Dermis lymphatic vessel endothelial cell (primary cell): ENCODE results near the gene TMPRSS13. TPM values are rescaled to one million over a fixed set of nuclear protein-coding genes. Genes with fewer than 3 reads are reported as not detected.

Experiments
- total RNA-seq: library from RNA; depleted of rRNA; stranded (reverse); fragments of >200 nt; gene quantifications from 2 replicates; pipeline ENCODE4 v1.2.1, GENCODE V29; 2014

Gene TMPRSS13
- not detected in 2 replicates for total RNA-seq

DNA sequence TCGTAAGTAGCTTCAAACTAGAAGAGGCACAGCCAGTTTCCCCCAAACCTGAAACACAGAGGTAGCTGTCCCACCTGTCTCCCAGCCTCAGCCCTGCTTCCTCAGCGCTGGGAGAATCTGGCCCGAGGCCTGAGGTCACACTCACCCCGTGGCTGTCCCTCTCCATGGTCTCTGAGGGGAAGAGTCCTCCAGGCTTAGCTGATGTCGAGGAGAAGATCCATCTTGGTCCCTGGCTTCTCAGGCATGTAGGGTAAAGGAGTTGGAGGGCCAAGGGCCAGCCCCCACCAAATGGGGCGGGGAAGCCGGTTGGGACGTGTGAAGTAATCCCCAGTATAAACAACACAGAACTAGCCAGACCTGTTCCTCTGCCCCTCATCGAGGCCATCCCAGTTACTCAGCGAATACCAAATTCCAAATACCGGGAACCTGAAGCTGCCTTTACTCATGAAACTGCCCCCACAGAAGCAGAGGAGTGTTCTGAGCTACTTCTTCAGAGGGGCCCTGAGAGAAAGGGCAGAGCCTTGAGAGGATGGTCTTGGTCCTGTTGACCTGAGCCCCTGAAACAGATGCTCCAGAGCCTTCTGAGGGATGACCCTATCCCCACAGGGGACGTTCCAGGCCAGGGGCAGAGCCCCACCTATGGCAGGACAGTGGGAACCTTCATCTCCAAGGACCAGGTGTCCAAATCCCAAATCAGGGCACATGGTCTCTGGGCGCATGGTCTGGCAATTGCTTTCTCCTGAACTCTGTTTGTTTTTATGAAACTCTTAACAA, at the start of gene TMPRSS13:
TSS of gene TMPRSS13 (minus strand) at position 261 of the 774 bp plus-strand sequence. CDS start at position 166, 95 bp downstream.

DNA sequence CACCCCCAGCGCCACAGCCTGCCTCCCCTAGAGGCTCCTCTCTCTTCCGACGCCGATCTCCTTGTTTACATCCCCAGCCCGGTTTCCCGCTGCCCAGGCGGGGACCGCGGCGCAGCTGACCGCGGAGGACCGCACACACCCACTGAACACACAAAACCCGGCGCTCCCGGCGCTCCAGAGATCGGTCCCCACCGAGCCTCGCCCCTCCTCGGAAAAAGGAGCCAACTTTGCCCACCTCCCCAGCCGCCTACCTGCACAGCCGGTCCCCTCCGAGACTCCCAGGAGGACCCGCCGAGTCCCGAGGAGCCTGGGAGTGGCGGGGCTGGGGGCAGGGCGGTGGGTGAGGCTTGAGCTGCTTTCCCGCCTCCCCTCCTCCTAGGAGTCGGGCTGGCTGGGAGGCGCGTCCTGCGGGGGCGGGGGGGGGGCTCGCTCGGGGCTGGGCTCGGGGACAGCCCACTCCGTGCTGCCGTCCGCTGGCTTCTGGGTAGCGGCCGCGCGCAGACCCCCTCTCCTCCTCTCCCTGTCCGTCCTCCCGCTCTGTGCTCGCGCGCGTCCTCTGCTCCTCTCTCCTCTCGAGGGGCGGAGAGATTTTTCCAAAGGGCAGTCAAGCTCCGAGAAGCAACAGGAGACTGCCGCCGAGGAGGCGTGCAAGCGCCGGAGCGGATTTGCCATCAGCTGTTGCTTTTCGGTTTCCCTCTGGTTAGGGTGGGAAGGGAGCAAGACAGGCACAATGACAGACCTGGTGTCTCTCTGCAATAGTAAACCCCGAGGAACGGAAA, 52.7 kb downstream of the TMPRSS13 start, which contains the start of gene FXYD6:
TSS of gene FXYD6 (minus strand) at position 318 of the 779 bp plus-strand sequence. CDS start 33,882 bp downstream, outside the sequence.

Other genes with a start within 250 kb of the TMPRSS13 start
- not detected in 2 replicates for gene DSCAML1, start 132.2 kb downstream of the TMPRSS13 start, total RNA-seq
- gene FXYD2, start 104.7 kb downstream of the TMPRSS13 start, total RNA-seq = 0.98 and 1.2 TPM in 2 replicates
- 3.7 and 11.3 TPM in 2 replicates for gene FXYD6, start 52.7 kb downstream of the TMPRSS13 start, total RNA-seq
- not detected in 2 replicates for gene IL10RA, start 57.0 kb upstream of the TMPRSS13 start, total RNA-seq
- gene TMPRSS4, start 147.7 kb upstream of the TMPRSS13 start, total RNA-seq = not detected in 2 replicates
- gene SMIM35, start 157.6 kb upstream of the TMPRSS13 start, total RNA-seq = not detected in 2 replicates
- under 0.01 and 0.11 TPM in 2 replicates for gene SCN4B, start 223.4 kb upstream of the TMPRSS13 start, total RNA-seq
- not detected in 2 replicates for gene SCN2B, start 247.2 kb upstream of the TMPRSS13 start, total RNA-seq